GM21447 (cell line): Measurements from ENCODE around the gene PGAP2.
A peak's percentile ranks its signal among the peaks of the same experiment; 100 is the strongest.
"Not testable (repeated sequence)": the region's sequence is repeated elsewhere in the genome, so short reads cannot be mapped to it uniquely, and the experiment has no call there.

Experiments
- ATAC-seq: cut with Tn5 transposase; IDR thresholded peaks from one replicate; pipeline ENCODE4 v1.9.1; 2021; ENCODE audit not compliant: unreplicated experiment

PGAP2 gene

DNA sequence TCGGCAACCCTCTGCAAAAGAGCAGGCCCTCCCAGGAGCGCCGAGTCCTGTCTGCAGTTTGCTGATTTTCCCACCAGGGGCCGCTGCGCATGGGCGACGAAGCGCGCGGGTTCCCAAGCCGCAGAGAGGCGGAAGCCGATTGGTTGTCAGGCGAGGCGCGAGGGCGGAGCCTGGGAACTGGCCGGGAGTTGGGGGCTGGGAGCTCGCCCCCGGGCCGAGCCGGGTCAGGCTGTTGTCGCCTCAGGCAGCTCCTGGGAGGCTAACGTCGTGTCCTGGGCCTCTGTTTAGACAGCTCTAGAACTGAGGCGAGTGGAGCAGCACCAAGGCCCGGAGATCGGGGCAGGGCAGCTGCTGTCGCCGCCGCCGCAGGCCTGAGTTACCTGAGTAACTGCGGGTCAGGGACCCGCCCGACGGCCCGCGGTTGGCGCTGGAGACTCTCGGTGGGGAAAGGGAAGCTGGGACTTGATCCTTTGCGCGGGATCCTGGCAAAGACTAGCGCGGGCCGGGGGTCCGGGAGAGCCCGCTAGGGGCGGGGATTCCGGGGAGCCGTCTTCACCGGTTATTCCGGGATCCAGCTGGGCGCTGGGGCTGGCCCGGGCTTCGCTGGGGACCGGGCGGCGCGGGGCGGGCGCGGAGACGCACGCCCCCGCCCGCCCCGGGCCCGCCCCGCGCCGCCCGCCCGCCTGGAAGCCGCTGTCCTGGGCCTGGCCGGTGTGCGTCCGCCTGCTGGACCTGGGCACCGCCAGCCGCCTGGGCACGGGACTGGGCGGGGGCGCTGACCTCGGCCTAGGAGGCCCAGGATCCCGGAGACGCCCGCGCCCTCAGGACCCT lies 46.8 kb downstream of the PGAP2 start, which contains the start of gene STIM1:
Gene STIM1, plus strand, starts transcription at position 688 of the 831 bp plus-strand sequence. CDS start 607 bp downstream, outside the sequence.
- ATAC-seq, result peak; percentile 47

DNA sequence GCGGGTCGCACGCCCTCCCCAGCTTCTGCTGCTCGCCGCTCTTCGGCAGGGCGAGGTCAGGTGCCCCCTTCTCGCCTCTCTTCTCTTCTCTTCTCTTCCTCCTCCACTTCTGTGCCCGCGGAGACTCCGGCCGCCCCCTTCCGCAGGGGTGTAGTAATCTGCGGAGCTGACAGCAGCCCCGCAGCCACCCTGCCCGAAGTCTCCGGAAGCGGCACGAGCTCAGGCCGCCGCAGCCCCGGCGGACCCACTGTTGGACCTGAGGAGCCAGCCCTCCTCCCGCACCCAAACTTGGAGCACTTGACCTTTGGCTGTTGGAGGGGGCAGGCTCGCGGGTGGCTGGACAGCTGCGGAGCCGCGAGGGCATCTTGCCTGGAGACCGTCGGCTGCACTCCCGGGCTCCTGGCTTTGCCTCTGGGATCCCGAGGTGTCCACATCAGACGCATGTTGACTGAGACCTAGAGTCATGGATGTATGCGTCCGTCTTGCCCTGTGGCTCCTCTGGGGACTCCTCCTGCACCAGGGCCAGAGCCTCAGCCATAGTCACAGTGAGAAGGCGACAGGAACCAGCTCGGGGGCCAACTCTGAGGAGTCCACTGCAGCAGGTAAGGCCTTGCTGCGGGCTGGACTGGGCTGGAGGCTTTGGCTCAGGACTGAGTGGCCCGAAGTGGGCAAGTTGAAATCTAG lies 47.6 kb downstream of the PGAP2 start:
- peak; percentile 23 for ATAC-seq

DNA sequence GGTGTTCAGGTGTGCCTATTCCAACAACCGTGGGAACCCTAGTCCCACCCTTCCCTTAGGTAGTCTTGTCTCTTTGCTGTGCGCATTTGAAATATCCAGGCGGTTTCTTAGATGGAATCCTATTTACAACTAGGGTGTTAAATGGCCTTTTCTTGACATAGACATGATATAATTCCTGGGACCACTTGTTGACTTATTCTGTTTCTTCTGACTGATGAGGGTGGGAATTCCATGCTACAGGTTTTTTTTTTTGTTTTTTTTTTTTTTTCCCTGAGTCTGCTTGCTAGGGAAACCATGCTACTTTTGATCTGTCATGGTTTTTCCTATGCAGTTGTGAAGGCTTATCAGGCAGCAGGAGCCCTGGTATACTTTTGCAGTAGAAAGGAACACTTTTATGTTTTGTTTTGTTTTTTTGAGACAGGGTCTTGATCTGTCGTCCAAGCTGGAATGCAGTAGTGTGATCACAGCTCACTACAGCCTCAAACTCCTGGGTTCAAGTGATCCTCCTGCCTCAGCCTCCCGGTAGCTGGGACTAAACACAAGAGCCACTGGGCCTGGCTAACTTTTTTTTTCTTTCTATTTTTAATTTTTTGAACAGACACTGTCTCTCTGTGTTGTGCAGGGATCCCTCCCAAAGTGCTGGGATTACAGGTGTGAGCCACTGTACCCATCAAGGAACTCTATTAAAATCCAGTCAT lies 48.6 kb downstream of the PGAP2 start:
- ATAC-seq, result no peak

GRCh38 chr11:3857628-3858027 lies 49.3 kb downstream of the PGAP2 start:
- ATAC-seq, result no peak

- ATAC-seq, result peak; percentile 41
Measured at GRCh38 chr11:3859373-3859881, 51.1 kb downstream of the PGAP2 start.

DNA sequence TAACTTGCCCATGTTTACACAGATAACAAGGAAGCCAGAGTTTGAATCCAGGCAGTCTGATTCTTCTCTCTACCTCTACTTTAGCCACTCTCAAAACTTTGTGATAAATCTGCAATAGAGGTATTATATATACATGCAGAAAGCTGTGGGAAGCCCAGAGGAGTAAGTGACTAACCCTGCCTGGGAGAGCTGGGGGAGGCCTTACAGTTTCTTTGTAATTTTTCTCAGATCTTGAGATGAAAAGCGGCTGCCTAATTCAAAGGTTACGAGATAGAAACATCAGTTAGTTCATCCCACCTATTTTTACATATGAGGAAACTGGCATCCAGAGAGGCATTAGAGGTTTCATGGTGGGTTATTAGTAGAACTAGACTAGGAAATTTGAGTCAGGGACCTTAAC lies 52.0 kb downstream of the PGAP2 start:
- ATAC-seq, result no peak

DNA sequence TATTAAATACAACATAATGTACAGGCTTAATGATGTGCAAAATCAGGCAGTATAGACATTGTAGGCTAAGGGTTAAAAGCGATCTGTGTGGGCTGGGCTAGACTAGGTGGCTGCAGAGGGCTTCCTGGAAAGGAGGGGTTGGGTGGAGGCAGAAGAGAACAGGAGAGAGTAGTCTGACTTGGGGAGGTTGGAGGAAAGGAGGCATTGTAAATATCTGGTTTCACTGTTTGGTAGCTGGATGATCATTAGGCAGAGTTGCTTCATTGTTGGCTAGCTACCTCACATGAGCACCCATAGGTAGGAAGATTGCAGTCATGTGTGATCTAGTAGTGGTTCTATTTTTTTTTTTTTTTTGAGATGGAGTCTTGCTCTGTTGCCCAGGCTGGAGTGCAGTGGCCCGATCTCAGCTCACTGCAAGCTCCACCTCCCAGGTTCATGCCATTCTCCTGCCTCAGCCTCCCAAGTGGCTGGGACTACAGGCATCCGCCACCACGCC lies 52.6 kb downstream of the PGAP2 start:
- ATAC-seq, result not testable (repeated sequence)

DNA sequence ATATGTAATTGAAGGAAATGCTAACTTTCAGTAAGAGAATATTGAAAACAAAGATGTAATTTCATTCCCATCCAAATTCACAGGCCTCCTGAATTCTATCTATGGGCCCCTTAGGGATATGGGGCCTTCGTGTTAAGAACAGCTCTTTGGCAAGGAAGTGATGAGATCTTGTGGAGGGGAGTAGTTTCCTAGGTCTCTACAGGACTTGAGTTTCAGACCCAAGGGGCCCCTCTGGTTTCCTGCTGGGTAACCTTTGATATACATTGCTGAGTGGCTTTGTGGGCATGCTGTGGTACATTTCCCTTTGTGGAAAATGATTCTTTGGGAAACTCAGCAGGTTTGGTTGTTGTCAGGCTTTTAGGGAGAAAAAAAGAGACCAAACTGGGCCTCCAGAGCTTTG lies 53.3 kb downstream of the PGAP2 start:
- ATAC-seq, result no peak

- no peak for ATAC-seq
Measured at GRCh38 chr11:3865388-3866193, 57.2 kb downstream of the PGAP2 start.

- ATAC-seq, result peak; percentile 36
Measured at GRCh38 chr11:3866206-3866605, 57.8 kb downstream of the PGAP2 start.

DNA sequence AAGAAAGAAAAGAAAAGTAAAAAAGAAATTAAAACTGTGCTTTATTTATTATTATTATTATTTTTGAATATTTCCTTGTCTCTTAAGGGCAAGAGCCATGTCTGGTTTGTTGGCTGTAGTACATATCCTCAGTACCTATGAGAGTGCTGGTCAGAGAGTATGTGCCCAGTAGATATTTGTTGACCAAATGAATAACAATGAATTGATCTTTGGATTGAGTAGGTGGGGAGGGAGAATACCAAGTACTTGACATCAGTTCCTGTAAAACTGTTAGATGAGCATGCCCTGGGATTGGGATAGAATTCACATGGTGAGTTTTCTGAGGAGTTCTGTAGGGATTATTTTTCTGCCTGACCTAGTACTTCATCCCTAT lies 58.5 kb downstream of the PGAP2 start:
- no peak for ATAC-seq

DNA sequence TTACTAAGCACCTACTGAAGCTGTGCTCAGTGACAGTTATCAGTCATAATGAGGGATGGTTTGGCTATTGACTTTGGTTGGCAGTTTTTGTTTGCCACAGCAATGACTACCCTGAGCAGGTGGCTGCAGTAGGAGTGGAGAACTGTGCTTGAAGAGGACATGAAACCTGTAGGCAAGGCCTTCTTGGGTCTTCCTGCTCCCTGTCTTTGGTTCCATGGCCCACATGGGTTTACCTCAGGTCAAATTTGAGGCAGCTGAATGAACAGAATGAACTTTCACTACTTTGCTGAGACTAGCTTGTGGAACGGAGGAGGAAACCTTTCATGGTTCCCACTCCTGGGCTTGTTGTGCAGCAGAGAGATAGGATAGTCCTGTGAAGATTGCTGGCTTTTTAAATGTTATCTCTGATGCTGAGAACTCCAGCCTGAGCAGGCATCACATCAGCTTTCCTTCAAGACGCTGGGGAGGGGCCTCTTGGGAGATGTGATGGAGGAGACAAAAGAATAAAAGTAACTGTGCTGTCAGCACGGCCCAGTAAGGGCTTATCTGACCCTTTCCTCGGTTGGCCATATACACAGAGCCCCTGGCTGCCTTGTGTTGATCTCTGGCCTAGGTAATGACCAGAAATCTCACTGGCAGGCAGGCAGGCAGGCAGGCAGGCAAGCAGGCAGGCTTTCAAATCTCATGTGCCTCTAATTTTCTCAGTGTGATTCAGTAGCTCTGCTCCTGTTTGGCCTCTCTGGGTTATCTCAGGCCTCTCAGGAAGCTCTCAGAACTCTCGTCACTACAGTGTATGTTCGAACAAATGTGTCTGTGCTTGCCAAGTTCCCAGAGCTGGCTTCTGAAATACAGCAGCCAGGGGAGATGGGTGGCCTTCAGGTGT lies 59.1 kb downstream of the PGAP2 start:
- peak; percentile 70 for ATAC-seq

DNA sequence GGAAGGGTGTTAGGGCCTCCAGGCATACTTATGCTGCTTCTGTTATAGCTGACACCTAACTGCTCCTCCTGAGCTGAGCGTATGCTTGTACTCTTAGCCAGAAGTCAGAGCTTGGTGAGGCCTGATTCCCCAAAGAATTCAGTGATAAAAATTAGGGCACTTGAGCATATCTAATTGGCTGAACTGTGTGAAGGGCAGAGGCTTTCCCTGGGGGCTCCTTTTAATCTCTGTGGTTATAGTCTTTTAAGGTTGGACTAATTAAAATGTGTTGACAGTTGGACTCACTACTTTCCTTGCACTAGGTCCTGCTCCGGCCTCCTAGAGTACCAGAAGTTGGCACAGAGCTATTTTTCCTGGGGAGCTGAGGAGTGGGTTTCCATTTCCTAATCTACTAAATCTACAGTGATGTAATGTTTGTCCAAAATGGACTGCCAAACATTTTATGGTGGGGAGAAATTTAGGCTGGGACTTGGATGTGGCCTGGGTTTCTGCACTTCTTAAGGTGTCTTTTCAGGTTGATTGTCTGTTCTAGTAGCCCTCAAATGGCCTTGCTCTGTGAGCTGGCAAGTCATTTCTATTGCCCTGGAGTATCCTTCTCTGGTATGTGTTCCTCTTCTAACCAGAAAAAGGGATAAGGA lies 65.5 kb downstream of the PGAP2 start:
- no peak for ATAC-seq
